Activated CD4-positive, alpha-beta T cell treated with anti-CD3 and anti-CD28 coated beads, Interleukin-2, amount 50 U/mL, for 24 hours (primary cell): ENCODE results near the gene NOL4L.

ENCODE experiments used
- DNase-seq, 2 donors: peaks; one replicate each; pipeline ENCODE4 v3.0.0-alpha.2; 2020; ENCODE audit warnings: low read depth in 1 of 2, low spot score in 1 of 2

NOL4L gene

DNA sequence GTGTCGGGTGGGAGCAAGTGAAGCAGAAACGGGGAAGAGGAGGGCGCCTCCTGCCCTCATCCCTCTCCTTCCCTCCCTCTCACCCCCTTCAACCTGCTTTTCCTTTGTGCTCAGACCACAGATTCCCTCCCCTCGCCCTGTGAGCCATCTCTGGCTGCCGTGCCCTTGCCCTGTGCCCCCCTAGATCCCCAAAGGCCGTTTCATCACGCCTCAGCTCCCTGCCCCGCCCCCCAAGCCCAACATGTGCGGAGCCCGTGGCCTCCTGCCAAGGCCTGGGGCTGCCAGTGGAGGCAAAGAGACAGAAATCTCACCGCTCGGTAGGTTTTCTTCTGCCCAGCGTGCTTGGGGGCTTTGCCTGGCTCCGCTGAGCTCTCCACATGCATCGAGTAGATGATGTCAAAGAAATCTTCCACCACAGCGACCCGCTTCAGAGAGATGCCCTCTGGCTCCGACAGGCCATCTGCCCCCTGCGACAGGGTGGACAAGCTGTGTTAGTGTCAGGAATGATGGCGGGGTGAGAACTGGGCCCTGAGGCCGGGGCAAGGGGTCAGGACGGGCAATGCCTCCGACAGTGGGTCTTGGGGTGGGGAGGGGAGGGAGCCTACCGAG lies 57.6 kb downstream of the NOL4L start:
- DNase-seq = no peak

DNA sequence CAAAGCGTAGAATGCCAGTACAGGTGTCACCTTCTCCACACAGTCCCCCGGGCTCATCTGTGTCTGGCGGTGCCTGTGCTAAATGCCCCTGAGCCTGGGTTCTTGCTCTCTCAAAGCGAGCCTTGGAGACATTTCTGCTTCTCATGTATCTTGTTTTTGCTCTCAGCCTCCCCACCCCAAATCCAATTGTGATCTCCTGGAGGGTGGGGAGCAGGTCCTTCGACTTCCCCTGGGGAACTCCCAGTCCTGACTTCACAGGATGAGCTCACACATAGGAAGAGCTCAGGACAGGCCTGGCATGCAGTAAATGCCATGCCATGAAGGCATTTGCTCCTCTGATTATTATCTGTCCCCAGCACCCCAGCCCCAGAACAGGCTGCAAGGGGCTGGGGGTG lies 58.1 kb downstream of the NOL4L start:
- DNase-seq = no peak

DNA sequence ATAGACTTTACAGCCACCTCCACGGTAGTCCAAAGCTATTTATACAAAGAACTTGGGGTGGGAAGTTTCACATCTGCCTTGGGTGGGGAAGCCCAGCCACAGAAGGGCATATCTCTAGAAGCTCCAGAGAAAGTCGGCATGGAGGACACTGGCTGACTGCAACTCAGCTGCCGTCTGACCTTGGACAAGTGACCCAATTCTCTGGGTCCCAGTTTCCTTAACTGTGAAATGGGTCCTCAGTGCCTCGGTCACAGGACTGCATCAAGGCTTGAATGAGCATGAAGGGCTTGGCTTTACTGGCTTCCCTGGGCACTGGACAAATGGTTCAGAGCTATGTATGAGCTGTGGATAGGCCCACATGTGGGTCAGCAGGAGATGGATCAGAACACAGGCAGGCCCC lies 58.6 kb downstream of the NOL4L start:
- DNase-seq = no peak

DNA sequence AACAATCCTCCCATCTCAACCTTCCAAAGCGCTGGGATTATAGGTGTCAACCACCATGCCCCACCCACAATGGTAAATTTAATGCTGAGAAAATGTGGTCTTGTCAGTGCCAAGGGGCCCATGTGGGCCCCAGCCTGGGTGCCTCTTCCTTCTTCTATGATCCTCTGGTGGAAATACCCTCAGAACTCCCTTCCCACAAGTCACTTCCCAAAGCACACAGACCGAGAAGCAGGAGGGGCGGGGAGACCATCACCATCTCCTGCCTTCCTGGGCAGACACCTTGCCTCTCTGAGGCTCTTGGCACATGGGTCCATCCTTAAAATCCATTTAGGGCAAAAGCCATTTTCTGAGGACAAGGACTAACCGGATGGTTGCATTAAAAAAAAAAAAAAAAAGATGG lies 59.0 kb downstream of the NOL4L start:
- no peak for DNase-seq

DNA sequence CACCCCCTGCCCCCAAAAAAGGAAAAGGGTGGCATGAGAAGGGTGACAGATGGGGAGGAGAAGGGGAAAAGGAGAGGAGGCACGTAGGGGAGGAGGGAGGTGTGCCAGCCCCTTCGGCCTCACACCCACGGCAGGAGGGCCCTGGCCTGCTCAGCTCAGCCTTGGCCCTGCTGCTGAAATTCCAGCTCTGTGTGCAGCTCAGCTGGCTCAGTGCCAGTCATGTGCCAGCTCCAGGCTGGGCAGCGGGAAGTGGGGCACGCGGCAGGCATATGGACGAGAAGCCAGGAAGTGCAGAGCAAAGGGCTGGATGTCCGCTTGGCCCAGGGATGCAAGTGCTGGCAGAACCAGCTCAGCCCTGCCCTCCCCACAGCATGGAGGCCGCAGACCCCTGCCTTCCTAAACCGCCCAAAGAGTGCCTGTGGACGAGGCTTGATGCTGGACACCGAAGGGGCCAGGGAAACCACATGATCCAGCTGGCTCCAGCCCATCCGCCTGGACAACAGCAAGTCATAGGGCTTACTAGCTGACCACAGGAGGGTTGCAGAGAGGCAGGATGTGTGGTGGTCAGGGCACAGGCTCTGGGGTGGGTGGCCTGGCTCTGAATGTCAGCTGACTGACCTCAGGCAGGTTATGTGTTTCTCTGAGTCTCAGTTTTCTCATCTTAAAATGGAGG lies 60.2 kb downstream of the NOL4L start:
- no peak for DNase-seq

DNA sequence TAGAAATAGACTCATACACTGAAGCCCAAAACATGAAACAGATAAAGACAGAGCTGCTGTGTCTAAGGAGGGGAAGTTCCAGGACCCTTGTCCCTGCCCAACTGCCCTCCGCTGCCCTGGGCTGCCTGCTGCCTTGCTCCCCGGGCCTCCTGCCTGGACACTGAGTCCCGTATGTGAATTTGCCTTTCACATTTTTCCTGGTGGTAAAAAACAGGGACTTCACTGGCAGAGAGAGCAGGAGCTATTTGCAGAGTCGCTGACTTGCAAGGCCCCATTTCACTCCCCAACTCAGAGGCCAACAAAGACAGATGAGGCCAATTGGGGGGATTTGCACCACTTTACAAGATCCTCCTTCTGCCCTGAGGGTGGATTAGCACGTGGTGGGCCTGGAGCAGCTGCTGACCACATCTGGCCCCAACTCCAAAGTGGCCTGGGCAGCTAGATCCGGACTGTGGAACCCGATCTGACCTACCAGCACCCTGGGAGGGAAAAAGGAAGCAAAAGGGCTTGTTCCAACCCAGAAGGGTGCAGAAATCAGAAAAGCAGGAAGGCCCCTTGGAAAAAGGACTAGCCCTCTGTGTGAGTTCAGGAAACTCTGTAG lies 61.4 kb downstream of the NOL4L start:
- DNase-seq = no peak

DNA sequence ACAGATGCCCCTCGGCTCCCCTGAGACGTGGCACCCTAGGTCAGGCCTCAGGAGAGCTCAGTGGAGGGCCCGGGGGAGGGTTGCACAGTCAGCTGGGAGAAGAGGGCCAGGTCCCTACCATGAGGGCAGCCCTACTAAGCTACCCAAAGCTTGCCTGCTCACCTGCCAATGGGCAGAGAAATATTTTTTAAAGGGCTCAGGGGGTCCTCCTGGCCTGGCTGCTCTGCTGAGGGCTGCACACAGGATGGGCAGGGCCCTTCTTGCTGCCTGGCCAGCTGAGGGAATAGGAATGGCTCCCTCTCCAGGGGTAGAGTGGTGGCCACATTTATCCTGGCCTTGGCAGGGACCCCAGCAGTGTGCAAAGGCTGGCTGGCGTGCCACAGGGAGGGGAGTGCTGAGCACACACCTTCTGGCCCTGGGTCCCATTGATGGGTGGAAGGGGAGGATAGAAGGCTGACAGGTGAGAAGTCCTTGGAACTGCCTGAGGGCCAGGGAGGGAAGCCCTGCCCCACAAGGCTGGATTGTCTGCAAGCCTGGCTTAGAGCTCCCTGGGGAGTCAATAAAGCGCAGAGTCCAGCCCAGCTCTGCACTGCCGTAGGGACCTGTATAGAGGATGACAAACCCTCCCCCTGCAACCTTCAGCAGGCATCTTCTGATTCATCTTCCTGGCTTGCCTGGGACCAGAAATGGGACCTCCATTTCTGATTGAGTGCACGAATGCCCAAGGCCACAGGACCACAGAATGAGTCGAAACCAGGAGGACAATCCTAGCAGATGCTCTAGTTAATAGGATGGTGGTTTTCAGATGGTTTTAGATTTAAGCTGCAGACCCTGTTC lies 62.1 kb downstream of the NOL4L start:
- no peak for DNase-seq

DNA sequence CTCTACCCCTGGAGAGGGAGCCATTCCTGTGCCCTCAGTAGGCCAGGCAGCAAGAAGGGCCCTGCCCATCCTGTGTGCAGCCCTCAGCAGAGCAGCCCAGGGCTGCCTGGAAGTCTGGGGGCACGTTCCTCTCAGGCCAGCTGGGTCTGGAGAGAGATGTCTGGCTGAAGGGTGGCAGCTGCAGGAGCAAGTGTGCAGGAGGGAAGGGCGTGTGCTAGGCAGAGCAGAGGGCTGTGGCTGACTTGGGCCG lies 62.7 kb downstream of the NOL4L start:
- no peak for DNase-seq

DNA sequence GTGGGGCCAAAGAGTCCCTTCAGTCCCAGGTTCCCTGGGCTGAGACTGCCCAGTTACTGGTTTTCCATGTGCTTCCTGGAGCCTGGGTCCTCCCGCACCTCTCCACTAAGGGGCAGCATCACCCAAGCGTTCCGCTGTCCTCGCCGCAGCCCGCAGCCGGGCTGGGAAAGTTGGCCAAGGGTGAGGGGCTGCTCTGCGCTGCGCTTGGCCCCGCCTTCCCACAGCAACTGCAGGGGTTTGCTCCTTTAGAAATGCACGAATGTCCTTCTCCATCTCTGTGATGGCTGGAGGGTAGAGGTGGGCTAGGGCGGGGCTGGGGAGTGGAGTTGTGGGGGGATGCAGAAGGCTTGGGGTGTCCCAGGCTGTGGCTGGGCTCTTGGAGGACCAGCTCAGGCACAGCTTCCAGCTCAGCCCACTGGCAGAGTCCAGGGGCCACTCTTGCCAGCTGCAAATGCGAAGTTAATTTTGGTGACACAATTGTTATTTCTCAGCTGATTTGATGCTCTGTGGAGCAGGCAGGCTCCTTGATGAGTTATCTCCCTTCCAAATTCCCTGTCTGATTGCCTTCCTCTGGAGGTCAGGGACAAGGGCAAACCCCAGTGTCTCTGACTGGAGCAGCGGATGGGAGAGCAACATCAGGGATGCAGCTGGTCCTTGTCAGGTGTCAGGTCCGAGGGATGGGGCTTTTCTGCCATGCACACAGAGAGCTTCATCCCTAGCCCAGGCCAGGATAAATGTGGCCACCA lies 63.2 kb downstream of the NOL4L start:
- DNase-seq = peak; percentile 55 to 66

DNA sequence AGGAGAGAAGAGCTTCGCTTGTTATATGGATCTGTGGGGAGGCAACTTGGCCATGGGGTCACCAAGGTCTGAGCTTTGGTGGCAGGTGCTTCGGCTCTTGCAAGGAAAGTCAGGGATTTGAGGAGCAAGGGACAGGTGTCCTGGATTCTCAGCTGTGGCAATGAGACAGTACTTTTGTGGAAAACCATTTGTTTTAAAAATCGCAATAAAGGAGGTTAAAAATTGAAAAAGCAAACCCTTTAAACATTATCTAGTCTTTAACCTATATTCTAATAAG lies 64.3 kb downstream of the NOL4L start:
- DNase-seq = no peak

DNA sequence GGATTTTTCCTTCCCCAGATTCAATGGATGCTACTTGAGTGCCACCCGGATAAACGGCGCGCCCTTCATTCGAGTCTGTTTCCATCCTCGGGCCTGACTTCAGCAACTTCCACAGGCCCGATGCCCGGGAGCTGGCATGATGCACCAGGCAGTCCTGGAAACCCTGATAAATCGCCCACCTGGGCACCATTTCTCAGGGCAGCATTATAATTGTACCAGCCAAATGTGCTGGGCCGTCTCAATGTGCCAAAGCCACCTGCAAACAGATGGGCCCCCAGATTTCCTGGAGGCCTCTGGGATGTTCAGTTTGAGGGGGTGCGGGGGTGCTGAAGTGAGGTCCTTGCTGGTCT lies 65.8 kb downstream of the NOL4L start:
- DNase-seq = no peak

DNA sequence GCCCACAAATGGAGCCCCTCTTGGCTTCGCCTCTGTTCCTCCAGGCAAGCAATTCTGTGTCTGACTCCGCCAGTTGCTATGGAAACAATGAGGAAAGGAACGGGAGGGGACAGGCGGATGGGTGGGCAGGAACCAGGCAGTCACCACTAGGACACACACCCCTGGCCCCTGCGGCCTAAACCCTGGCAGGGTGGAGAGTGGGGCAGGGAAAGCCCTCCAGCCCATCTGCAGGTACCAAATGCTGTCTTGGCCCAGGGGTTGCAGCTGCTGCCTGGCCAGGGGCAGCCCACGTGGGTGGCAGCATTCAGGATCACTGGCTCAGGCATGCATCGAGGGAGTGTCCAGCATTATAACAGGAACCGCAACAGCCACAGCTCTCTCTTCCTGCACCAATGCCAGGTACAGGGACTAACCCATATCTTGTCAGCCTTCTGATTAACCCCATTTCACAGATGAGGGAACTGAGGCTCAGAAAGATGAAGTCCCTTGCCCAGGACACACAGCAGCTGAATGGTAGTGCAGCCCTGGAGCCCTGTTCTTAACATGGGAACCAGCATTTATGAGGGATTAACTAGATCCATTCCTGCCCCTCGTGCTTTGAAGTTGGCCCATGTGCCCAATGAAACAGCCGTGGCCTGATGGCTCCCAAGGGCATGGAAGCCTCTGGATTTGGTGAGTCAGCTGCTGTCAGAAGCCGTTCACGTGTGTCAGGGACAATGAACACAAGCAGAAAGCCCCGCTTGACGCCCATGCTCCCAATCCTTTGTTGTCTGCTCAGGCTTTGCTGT lies 66.3 kb downstream of the NOL4L start:
- no peak for DNase-seq

DNA sequence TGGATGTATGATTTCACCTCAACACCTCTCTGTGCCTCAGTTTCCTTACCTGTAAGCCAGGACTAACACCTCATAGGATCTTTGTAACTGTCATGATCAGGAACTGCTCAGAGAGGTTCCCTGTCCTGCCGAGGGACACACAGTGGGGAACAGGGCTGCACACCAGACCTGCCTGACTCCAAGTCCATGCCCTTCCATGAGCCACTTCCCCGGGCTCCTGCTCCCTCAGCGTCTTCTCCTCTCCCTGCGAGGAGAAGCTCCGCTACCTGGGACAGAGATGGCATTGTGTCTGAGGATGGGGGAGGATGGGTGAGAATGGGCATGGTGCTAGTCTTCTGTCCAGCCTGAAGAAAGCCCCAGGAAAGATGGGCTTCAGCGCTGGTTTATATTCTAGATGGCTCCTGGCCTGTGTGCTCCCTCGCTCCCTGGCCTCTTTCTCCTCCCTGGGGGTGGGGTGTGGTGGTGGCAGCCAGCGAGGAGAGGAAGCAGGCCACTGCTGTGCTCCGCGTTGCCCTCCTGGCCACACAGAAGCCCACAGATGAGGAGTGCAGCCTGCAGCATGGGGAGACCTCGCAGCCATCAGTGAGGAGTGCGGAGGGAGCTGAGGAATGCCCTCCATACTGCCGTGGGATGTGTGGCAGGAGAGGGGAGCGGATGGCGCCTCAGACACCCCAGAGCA lies 67.1 kb downstream of the NOL4L start:
- no peak for DNase-seq

DNA sequence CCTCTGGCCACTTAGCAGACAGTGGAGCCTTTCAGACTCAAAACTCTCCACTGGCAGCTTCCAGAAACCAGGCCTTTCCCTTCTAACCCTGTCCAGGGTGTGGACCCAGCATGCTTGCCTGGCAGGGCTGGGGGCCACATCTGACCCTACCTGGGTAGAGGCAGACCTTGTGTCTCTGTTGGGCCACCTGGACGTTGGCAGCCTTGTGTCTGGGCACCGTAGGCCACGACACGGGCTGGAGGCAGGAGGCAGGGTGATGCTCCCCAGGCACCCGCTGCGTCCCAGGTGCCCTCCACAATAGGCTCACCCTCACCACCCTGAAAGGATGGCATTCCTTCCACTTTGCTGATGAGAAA lies 67.6 kb downstream of the NOL4L start:
- DNase-seq = no peak

DNA sequence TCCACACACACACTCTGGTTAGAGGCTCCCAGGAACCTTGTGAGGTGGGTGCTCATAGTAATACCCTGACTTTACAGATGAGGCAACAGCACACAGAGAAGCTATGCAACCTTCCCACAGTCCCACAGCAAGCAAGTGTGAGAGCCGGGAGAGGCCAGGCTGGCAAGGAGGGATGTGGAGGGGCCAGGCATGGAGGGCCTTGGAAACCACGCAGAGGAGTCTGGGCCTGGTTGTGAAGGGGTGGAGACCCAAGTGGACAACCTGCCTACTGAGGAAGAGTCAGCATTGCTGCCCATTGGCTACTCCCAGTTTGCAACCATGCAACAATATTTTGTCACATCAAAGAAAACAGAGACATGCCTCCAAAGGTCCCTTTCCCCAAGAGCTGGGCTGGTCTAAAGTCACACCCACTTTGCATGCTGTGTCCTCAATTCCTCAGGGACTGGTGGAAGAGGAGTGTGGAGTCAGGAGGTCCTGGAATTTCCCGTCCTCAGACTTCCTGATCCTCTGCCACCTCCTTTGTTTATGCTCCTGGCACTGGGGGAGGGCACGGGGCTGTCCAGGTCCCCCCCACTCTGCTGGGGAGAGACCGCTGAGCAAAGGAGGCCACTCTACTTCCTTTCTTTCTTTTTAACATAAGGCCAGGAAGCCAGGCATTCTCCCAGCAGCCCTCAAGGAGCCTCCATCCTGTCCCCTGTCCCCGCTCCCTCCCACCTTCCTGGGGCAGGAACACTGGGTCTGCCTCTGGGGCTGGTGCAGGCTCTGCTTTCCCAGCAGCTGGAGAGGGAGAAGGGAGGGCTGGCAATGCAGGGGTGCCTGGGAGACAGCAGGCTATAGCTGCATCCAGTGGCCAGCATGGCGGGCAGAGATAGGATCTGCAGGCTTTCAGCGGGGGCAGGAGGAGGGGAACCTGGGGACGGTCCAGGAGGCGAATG lies 68.3 kb downstream of the NOL4L start:
- DNase-seq = no peak

DNA sequence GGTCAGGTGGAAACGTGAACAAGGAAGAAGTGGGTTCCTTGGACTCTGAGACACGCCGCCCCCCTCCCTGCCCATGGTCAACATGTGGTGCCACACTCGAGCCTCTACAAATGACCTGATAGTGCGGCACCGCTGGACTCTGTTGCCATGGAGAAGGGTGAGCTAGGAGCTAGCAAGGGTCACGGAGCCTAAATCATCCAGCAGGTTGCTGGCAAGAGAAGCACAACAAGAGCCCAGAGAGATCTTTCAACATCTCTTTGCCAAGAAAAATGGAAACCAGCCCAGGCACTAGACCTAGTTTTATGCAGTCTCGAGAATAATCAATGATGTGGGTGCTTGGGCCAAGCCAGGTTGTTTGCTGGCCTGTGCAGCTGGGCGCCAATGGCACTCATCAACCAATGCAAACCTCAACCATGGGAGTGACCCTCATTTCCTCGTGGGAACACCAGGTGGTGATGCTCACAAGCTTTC lies 69.5 kb downstream of the NOL4L start:
- no peak for DNase-seq

DNA sequence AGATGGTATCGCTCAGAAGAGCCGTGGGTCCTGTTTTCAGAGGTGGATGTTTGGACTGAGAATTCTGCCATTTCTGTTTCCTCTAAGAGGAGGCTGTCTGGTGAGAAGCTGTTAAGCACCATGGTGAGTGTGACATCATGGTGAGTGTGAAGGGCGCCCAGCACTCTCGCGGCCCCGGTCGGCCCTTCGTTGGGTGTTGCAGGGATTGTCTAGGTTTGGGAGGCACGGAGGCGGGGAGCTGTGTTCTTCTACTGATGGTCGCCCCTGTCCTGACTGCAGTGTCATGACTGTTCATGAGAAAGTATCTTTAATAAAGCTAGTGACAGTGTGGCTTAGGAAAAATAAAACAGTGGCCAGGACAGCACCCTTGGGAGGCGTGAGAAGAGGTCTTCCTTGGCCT lies 70.4 kb downstream of the NOL4L start:
- no peak for DNase-seq

DNA sequence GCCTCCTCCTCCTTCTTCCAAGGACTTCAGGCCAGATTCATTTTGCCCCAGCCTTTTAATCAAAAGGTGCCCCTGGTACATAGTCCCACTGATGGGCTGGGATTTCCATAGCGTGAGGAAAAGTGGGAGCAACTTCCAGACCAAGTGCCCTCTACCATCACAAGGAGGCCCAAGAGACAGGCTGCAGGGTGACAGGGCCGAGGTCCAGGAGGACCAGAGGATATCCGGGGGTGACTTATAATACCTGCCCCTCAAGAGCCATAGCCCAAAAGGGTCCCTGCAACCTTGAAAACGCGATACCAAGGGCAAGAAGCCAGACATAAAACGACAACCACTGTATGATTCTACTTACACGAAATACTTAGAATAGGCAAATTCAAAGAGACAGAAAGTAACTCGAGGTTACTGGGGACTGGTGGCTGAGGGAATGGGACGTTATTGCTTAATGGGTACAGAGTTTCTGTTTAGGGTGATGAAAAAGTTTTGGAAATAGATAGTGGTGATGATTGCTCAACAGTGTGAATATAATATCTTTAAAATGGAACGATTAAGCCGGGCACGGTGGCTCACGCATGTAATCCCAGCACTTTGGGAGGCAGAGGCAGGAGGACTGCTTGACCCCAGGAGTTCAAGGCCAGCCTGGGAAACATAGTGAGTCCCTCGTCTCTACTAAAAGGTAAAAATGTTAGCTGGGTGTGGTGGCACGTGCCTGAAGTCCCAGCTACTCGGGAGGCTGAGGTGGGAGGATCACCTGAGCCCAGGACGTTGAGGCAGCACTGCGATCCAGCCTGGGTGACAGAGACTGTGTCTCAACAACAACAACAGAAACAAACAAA lies 71.9 kb downstream of the NOL4L start:
- no peak for DNase-seq

DNA sequence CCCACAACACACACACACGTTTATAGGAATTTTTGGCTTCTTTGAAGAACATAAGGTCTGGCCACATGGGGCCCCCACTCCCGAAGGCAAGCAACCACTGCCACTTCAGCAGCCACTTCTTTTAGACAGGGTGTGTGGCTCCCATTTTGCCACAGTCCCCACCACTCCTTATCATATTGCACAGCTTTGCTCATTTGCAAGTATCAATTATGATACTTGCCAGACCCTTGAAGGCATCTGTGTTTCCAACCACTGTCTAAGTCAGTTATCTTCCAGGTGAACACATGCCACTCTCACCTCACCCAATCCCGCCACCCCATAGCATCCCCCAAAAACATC lies 73.1 kb downstream of the NOL4L start:
- DNase-seq = no peak
